Stomach (tissue), 9 donors: Measurements from ENCODE around the gene ZNF575. TPM values are rescaled to one million over a fixed set of nuclear protein-coding genes. Genes with fewer than 3 reads are reported as not detected.

Experiments used
- DNase-seq, 2 donors: peaks; one replicate each; pipeline versions ENCODE4 v3.0.0 to v3.0.0-alpha.2; 2013 to 2019
- H3K27ac ChIP-seq, 5 donors: fragments of 200-600 bp in 4 of 5; sonication (generic) in 4 of 5; one replicate each; pipeline ENCODE4 v1.5.1; 2013 to 2019; ENCODE audit warnings: mild to moderate bottlenecking in 1 of 5, moderate library complexity in 1 of 5
- H3K27me3 ChIP-seq, 3 donors: fragments of 200-600 bp; sonication (generic); one replicate each; pipeline ENCODE4 v1.5.1; 2017 to 2019; ENCODE audit warnings: mixed run types in 1 of 3
- H3K36me3 ChIP-seq, 4 donors: fragments of 200-600 bp; sonication (generic); 1 replicate in 3 of 4; 2 replicates in 1 of 4; pipeline ENCODE4 v1.5.1; 2016 to 2019
- H3K4me1 ChIP-seq, 4 donors: fragments of 200-600 bp; sonication (generic); one replicate each; pipeline ENCODE4 v1.5.1; 2016 to 2019
- H3K4me3 ChIP-seq, 4 donors: fragments of 200-600 bp; sonication (generic) in 3 of 4; one replicate each; pipeline ENCODE4 v1.5.1; 2016 to 2019; ENCODE audit warnings: mild to moderate bottlenecking in 1 of 4
- H3K9me3 ChIP-seq, 4 donors: fragments of 200-600 bp; sonication (generic); one replicate each; pipeline ENCODE4 v1.5.1; 2016 to 2019
- CTCF ChIP-seq, 7 experiments: fragments of 450-650 bp in 4 of 7; fragments of 200-600 bp in 3 of 7; sonication (generic) in 3 of 7; IDR thresholded peaks; one replicate each; pipeline ENCODE4 v1.5.1; 2016 to 2019; ENCODE audit warnings: antibody characterized with exemption in 7 of 7, control low read depth in 2 of 7, mild to moderate bottlenecking in 1 of 7
- EP300 ChIP-seq: sonication (generic); formaldehyde crosslinking; IDR thresholded peaks from one replicate; pipeline ENCODE4 v1.6.1; 2017; ENCODE audit warnings: antibody characterized with exemption
- POLR2A ChIP-seq, 4 donors: fragments of 450-650 bp; IDR thresholded peaks; one replicate each; pipeline ENCODE4 v1.6.1; 2016; ENCODE audit warnings: antibody characterized with exemption in 4 of 4, control low read depth in 2 of 4, mild to moderate bottlenecking in 1 of 4, moderate library complexity in 1 of 4
- POLR2AphosphoS5 ChIP-seq, 3 donors: sonication (generic); formaldehyde crosslinking; IDR thresholded peaks; one replicate each; pipeline ENCODE4 v1.6.1; 2016; ENCODE audit warnings: antibody characterized with exemption in 3 of 3
- WGBS, 5 donors: extraction: QIAGEN DNeasy Blood & Tissue Kit in 3 of 5; methylation state at CpG; one replicate each; pipeline versions ENCODE4 v1.1.5 to v1.1.7; 2013 to 2018; 5-methylcytosine and 5-hydroxymethylcytosine counted together
- intact Hi-C: fragments of 100-400 bp; cut with DNase I; formaldehyde crosslinking; loops from one replicate; pipeline ENCODE4 v1.15.1; 2023; ENCODE audit warnings: low total_unique reads
- polyA plus RNA-seq, 3 donors: library from polyadenylated mRNA; stranded (reverse); fragments of 200-250 nt; gene quantifications; one replicate each; pipeline ENCODE4 v1.2.3, GENCODE V29; 2013
- total RNA-seq, 5 donors: library from RNA; depleted of rRNA; stranded (reverse); fragments of >200 nt; gene quantifications; one replicate each; pipeline versions ENCODE4 v1.1.0 to v1.2.3, GENCODE V29; 2014 to 2016
- donor health status: healthy with polysubstance abuse.
- donor health status: Bipolar disorder and iron deficiency.
- donor health status: healthy.

The ZNF575 gene
- total and polyA plus RNA-seq, 8 donors = 0.37 to 23.5 (median 0.76) TPM; not detected in 3

GRCh38 chr19:43532571-43532961 is 422 bp upstream of the ZNF575 start:
- intact Hi-C loops = no loop called here
- Histone ChIP-seq H3K4me3 (peak overlapping the region; percentile 54 to 70 (median 58)), H3K36me3 (peaks cover 0 to 10% (median 5%) of the 10 kb centered on the region in 4 donors), H3K27me3 (no peaks in the 10 kb centered on the region), H3K4me1 (peaks cover 26 to 51% (median 38%) of the 10 kb centered on the region in 4 donors), H3K27ac (peak overlapping the region; percentile 85 to 94 (median 90)), H3K9me3 (no peaks in the 10 kb centered on the region)
- 0 to 1% (median 1%) methylated on average over 15 to 16 of the region's 16 CpGs for WGBS, 5 donors
- TF ChIP-seq EP300 (no peak), POLR2AphosphoS5 (IDR thresholded peaks at IDR 0.05) (no peak), POLR2A (IDR thresholded peaks at IDR 0.05) (no peak)
- DNase-seq = peak in 1 of 2 donors; percentile 73

DNA sequence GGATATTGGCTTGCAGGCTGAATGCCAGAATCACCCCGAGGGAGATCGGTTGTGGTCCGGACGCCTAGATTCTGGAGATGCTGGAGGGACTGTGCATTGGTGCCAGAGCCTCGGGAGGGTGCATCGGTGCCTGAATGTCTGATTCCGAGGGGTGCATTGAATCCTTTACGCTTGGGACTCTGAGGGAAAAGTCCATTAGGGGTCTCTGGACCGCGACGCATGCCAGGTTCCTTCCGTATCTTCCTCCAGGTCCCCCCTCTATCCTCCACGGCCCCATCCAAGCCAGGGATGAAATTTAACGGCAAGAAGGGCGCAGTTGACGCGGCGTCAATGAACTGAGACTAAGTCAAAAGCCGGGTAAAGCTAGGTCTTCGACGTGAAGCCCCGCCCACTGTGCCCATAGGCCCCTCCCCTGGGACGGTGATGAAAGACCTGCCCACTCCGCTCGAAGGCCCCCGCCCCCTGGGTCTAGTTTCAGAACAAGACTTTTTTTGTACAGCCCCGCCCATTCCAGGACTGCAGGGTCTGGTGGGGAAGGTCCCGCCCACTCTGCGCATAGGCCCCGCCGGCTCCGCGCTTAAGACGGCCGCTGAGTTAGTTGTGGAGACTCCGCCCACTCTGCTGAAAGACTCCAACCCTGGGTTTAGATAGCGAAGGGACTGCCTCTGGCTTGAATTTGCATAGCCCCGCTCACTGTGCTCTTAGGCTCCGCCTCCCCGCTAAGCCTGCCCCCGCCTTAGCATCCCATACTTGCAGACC is 737 bp downstream of the ZNF575 start:
- intact Hi-C loops = no loop called here
- Histone ChIP-seq H3K9me3 (peaks cover 0 to 4% (median under 1%) of the 10 kb centered on the region in 4 donors), H3K36me3 (peaks cover 0 to 21% (median 16%) of the 10 kb centered on the region in 4 donors), H3K4me3 (peak overlapping the region; percentile 54 to 70 (median 58)), H3K4me1 (peaks cover 24 to 42% (median 32%) of the 10 kb centered on the region in 4 donors), H3K27me3 (no peaks in the 10 kb centered on the region), H3K27ac (peak overlapping the region; percentile 85 to 94 (median 90))
- DNase-seq = peak; percentile 99 to 100
- WGBS, 5 donors = 0 to 1% (median 0%) methylated on average over 27 to 41 of the region's 41 CpGs
- peak in 1 of 3 donors; percentile 87 for TF ChIP-seq POLR2AphosphoS5 (IDR thresholded peaks at IDR 0.05)
- no peak for TF ChIP-seq POLR2A (IDR thresholded peaks at IDR 0.05)

GRCh38 chr19:43534305-43534815 is 1.4 kb downstream of the ZNF575 start:
- Histone ChIP-seq H3K27ac (peak overlapping the region; percentile 85 to 94 (median 90)), H3K36me3 (peaks cover 0 to 28% (median 22%) of the 10 kb centered on the region in 4 donors), H3K4me3 (peak overlapping the region; percentile 54 to 70 (median 58)), H3K4me1 (peaks cover 24 to 42% (median 32%) of the 10 kb centered on the region in 4 donors), H3K9me3 (peaks cover 0 to 10% (median 2%) of the 10 kb centered on the region in 4 donors), H3K27me3 (no peaks in the 10 kb centered on the region)
- intact Hi-C loops = no loop called here
- WGBS, 5 donors = 16 to 34% (median 20%) methylated on average over 17 of the region's 17 CpGs
- TF ChIP-seq EP300 = no peak
- TF ChIP-seq CTCF (IDR thresholded peaks at IDR 0.05) = no peak
- TF ChIP-seq POLR2A (IDR thresholded peaks at IDR 0.05) = no peak
- no peak for TF ChIP-seq POLR2AphosphoS5 (IDR thresholded peaks at IDR 0.05)
- DNase-seq = no peak

DNA sequence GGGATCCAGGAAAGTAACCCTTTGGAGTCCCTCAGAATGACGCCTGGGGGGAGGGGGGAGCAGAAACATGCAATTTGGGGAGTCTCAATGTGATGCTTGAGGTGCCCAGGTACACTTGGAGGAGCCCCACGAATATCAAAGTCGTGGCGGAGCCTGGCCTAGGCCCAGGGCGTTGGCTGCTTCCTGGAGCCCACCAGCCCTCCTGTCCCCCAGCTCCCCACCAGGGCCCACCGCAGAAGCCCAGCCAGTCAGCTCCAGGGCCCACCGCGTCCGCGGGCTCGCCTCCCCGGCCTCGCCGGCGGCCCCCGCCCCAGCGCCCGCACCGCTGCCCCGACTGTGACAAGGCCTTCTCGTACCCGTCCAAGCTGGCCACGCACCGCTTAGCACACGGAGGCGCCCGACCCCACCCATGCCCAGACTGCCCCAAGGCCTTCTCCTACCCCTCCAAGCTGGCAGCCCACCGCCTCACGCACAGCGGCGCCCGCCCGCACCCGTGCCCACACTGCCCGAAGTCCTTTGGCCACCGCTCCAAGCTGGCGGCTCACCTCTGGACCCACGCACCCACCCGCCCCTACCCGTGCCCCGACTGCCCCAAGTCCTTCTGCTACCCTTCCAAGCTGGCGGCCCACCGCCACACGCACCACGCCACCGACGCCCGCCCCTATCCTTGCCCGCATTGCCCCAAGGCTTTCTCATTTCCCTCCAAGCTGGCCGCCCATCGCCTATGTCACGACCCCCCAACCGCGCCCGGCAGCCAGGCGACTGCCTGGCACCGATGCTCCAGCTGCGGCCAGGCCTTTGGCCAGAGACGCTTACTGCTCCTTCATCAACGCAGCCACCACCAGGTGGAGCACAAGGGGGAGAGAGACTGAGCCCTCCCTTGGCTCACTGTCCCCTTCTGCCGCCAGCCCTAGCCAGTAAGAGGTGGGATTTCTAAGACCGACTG is 2.1 kb downstream of the ZNF575 start:
- TF ChIP-seq POLR2AphosphoS5 (IDR thresholded peaks at IDR 0.05) (peak in 1 of 3 donors; percentile 22), CTCF (IDR thresholded peaks at IDR 0.05) (peak in 5 of 7 experiments; percentile 38 to 63 (median 54)), EP300 (no peak)
- Histone ChIP-seq H3K36me3 (peaks cover 3 to 35% (median 30%) of the 10 kb centered on the region in 4 donors), H3K27ac (peak overlapping the region in 4 of 5 donors; percentile 86 to 94 (median 92)), H3K27me3 (no peaks in the 10 kb centered on the region), H3K4me3 (peak overlapping the region in 1 of 4 donors; percentile 7), H3K9me3 (peaks cover 0 to 10% (median 2%) of the 10 kb centered on the region in 4 donors), H3K4me1 (peaks cover 24 to 42% (median 32%) of the 10 kb centered on the region in 4 donors)
- 49 to 66% (median 60%) methylated on average over 45 to 62 of the region's 62 CpGs for WGBS, 5 donors
- DNase-seq = peak; percentile 68 to 90
- intact Hi-C loops = no loop called here

GRCh38 chr19:43538922-43539321 is 5.9 kb downstream of the ZNF575 start:
- Histone ChIP-seq H3K4me3 (no peak overlapping the region), H3K9me3 (peaks cover 0 to 10% (median 2%) of the 10 kb centered on the region in 4 donors), H3K27me3 (no peaks in the 10 kb centered on the region), H3K27ac (no peak overlapping the region), H3K36me3 (peaks cover 27 to 73% (median 68%) of the 10 kb centered on the region in 4 donors), H3K4me1 (peaks cover 4 to 22% (median 17%) of the 10 kb centered on the region in 4 donors)
- intact Hi-C loops = no loop called here
- no peak for DNase-seq
- TF ChIP-seq POLR2AphosphoS5 (IDR thresholded peaks at IDR 0.05) (no peak), EP300 (no peak), POLR2A (IDR thresholded peaks at IDR 0.05) (no peak), CTCF (IDR thresholded peaks at IDR 0.05) (no peak)
